Measurements from ENCODE around the gene ACOXL.

ACOXL gene

GRCh38 chr2:110992886-110993285 is 260.5 kb downstream of the ACOXL start:
- no peak for DNase-seq
- TF ChIP-seq GATA1 (IDR thresholded peaks at IDR 0.05; ENCODE audit: low read depth, low read length): no peak

- no peak for TF ChIP-seq GATA1 (IDR thresholded peaks at IDR 0.05; ENCODE audit: low read depth, low read length)
- no peak for TF ChIP-seq POLR2A (IDR thresholded peaks at IDR 0.05; ENCODE audit: low read length)
- DNase-seq: no peak
These were observed 261.3 kb downstream of the ACOXL start for GRCh38 chr2:110993557-110994231.

- TF ChIP-seq GATA1 (IDR thresholded peaks at IDR 0.05; ENCODE audit: low read depth, low read length) (no peak), POLR2A (IDR thresholded peaks at IDR 0.05; ENCODE audit: low read length) (no peak)
- DNase-seq: no peak
These were observed 262.0 kb downstream of the ACOXL start for GRCh38 chr2:110994250-110994961.

GRCh38 chr2:110995911-110996310 is 263.5 kb downstream of the ACOXL start:
- TF ChIP-seq GATA1 (IDR thresholded peaks at IDR 0.05; ENCODE audit: low read depth, low read length) (no peak), POLR2A (IDR thresholded peaks at IDR 0.05; ENCODE audit: low read length) (no peak)
- no peak for DNase-seq

- no peak for DNase-seq
- TF ChIP-seq POLR2A (IDR thresholded peaks at IDR 0.05; ENCODE audit: low read length): no peak
- TF ChIP-seq GATA1 (IDR thresholded peaks at IDR 0.05; ENCODE audit: low read depth, low read length): no peak
These were observed 265.1 kb downstream of the ACOXL start for GRCh38 chr2:110997331-110998045.

- no peak for DNase-seq
- no peak for TF ChIP-seq POLR2A (IDR thresholded peaks at IDR 0.05; ENCODE audit: low read length)
- no peak for TF ChIP-seq GATA1 (IDR thresholded peaks at IDR 0.05; ENCODE audit: low read depth, low read length)
These were observed 265.9 kb downstream of the ACOXL start for GRCh38 chr2:110998311-110998710.

- TF ChIP-seq POLR2A (IDR thresholded peaks at IDR 0.05; ENCODE audit: low read length): no peak
- TF ChIP-seq GATA1 (IDR thresholded peaks at IDR 0.05; ENCODE audit: low read depth, low read length): no peak
These were observed 267.3 kb downstream of the ACOXL start for GRCh38 chr2:110999626-111000025.

GRCh38 chr2:111005307-111005706 is 272.9 kb downstream of the ACOXL start:
- TF ChIP-seq POLR2A (IDR thresholded peaks at IDR 0.05; ENCODE audit: low read length) (no peak), GATA1 (IDR thresholded peaks at IDR 0.05; ENCODE audit: low read depth, low read length) (no peak)
- no peak for DNase-seq

More at GRCh38 chr2:110999626-111000025, 267.3 kb downstream of the ACOXL start:
- DNase-seq: no peak

GRCh38 chr2:111005821-111006220 is 273.4 kb downstream of the ACOXL start:
- DNase-seq: no peak
- TF ChIP-seq GATA1 (IDR thresholded peaks at IDR 0.05; ENCODE audit: low read depth, low read length) (no peak), POLR2A (IDR thresholded peaks at IDR 0.05; ENCODE audit: low read length) (no peak)

- DNase-seq: no peak
- TF ChIP-seq POLR2A (IDR thresholded peaks at IDR 0.05; ENCODE audit: low read length) (no peak), GATA1 (IDR thresholded peaks at IDR 0.05; ENCODE audit: low read depth, low read length) (no peak)
These were observed 275.6 kb downstream of the ACOXL start for GRCh38 chr2:111007757-111008688.

GRCh38 chr2:111011218-111011617 is 278.8 kb downstream of the ACOXL start:
- no peak for DNase-seq
- no peak for TF ChIP-seq GATA1 (IDR thresholded peaks at IDR 0.05; ENCODE audit: low read depth, low read length)
- no peak for TF ChIP-seq POLR2A (IDR thresholded peaks at IDR 0.05; ENCODE audit: low read length)

- no peak for DNase-seq
These were observed 283.1 kb downstream of the ACOXL start for GRCh38 chr2:111015283-111015995.

More at GRCh38 chr2:111015283-111015995, 283.1 kb downstream of the ACOXL start:
- TF ChIP-seq GATA1 (IDR thresholded peaks at IDR 0.05; ENCODE audit: low read depth, low read length): no peak
- no peak for TF ChIP-seq POLR2A (IDR thresholded peaks at IDR 0.05; ENCODE audit: low read length)

Measured in erythroblast (primary cell).